SK-N-SH (cell line): Measurements from ENCODE around the gene CEBPA. TPM values are rescaled to one million over a fixed set of nuclear protein-coding genes. Genes with fewer than 3 reads are reported as not detected.

ENCODE experiments used
- CTCF ChIA-PET: fragments of 300-600, 350-600 bp; formaldehyde crosslinking; extraction: SDS; loops from one replicate; lab custom pipeline; 2021; lab: Yijun Ruan, JAX
- POLR2A ChIA-PET: fragments of 350-600 bp; sonication (Branson Sonifier 250); formaldehyde crosslinking; extraction: SDS; loops from one replicate; lab custom pipeline; 2020; ENCODE audit warnings: antibody characterized with exemption, inconsistent platforms; lab: Yijun Ruan, JAX
- DNase-seq: peaks from one replicate; pipeline ENCODE4 v3.0.0; 2012
- H2AFZ ChIP-seq: fragments of 200-600 bp; sonication (generic); 2 replicates; pipeline ENCODE4 v1.8.1; 2016; ENCODE audit warnings: antibody characterized with exemption, mild to moderate bottlenecking, low read depth
- H3F3A ChIP-seq: fragments of 200-600 bp; sonication (generic); replicated peaks from 2 replicates; pipeline ENCODE3; 2016; ENCODE audit warnings: antibody characterized with exemption, mild to moderate bottlenecking; ENCODE audit not compliant: insufficient read depth
- H3K27ac ChIP-seq, 2 experiments: fragments of 200-500 bp in 1 of 2; fragments of 200-600 bp in 1 of 2; sonication (Bioruptor generic) in 1 of 2; sonication (generic), shearing (Covaris generic) in 1 of 2; 2 replicates each; pipeline versions ENCODE4 v1.5.1 to v1.6.1; 2014 to 2016; ENCODE audit warnings: low read depth in 2 of 2, inconsistent platforms in 1 of 2, low read length in 1 of 2, mild to moderate bottlenecking in 1 of 2, mixed read lengths in 1 of 2
- H3K27me3 ChIP-seq: fragments of 200-600 bp; sonication (generic), shearing (Covaris generic); 2 replicates; pipeline ENCODE4 v1.6.1; 2016; ENCODE audit warnings: mixed run types; ENCODE audit not compliant: insufficient read depth
- H3K36me3 ChIP-seq, 2 experiments: fragments of 200-500 bp in 1 of 2; fragments of 200-600 bp in 1 of 2; sonication (Bioruptor generic) in 1 of 2; sonication (generic) in 1 of 2; replicated peaks in 1 of 2; 2 replicates each; pipeline versions ENCODE3 to v1.5.1; 2014 to 2016; ENCODE audit warnings: low read length in 1 of 2, mild to moderate bottlenecking in 1 of 2; ENCODE audit not compliant: insufficient read depth in 2 of 2, control insufficient read depth in 1 of 2
- H3K4me1 ChIP-seq, 2 experiments: fragments of 200-500 bp in 1 of 2; fragments of 200-600 bp in 1 of 2; sonication (Bioruptor generic) in 1 of 2; sonication (generic), shearing (Covaris generic) in 1 of 2; 2 replicates each; pipeline versions ENCODE4 v1.5.1 to v1.6.1; 2014 to 2016; ENCODE audit warnings: low read depth in 1 of 2, low read length in 1 of 2, mixed run types in 1 of 2; ENCODE audit not compliant: insufficient read depth in 2 of 2, control insufficient read depth in 1 of 2
- H3K4me2 ChIP-seq: fragments of 200-600 bp; sonication (generic), shearing (Covaris generic); 2 replicates; pipeline ENCODE4 v1.6.1; 2017; ENCODE audit warnings: mixed run types
- H3K4me3 ChIP-seq, 2 experiments: fragments of 200-500 bp in 1 of 2; fragments of 200-600 bp in 1 of 2; sonication (Bioruptor generic) in 1 of 2; sonication (generic), shearing (Covaris generic) in 1 of 2; 2 replicates each; pipeline versions ENCODE4 v1.5.1 to v1.8.1; 2014 to 2016; ENCODE audit warnings: low read depth in 2 of 2, inconsistent platforms in 1 of 2, low read length in 1 of 2, mild to moderate bottlenecking in 1 of 2, mixed read lengths in 1 of 2, moderate library complexity in 1 of 2
- H3K79me2 ChIP-seq: fragments of 200-600 bp; sonication (generic); 2 replicates; pipeline ENCODE4 v1.8.1; 2017; ENCODE audit warnings: mild to moderate bottlenecking; ENCODE audit not compliant: insufficient read depth
- H3K9ac ChIP-seq: fragments of 200-600 bp; sonication (generic); 2 replicates; pipeline ENCODE4 v1.6.1; 2017; ENCODE audit warnings: mixed run types
- H3K9me2 ChIP-seq: fragments of 200-600 bp; sonication (generic); 2 replicates; pipeline ENCODE4 v1.6.1; 2017; ENCODE audit warnings: mixed run types
- H3K9me3 ChIP-seq: fragments of 200-600 bp; sonication (generic); 2 replicates; pipeline ENCODE4 v1.6.1; 2017; ENCODE audit warnings: mixed run types, mild to moderate bottlenecking, moderate library complexity
- H4K20me1 ChIP-seq: fragments of 200-600 bp; sonication (generic); 2 replicates; pipeline ENCODE4 v1.6.1; 2017; ENCODE audit warnings: mild to moderate bottlenecking, mixed run types; ENCODE audit not compliant: insufficient read depth
- FOSL2 ChIP-seq: IDR thresholded peaks from 2 replicates; pipeline ENCODE4 v1.4.0; 2012; ENCODE audit warnings: low read depth, mild to moderate bottlenecking, moderate library complexity, borderline replicate concordance
- GABPA ChIP-seq: IDR thresholded peaks from 2 replicates; pipeline ENCODE4 v1.4.0; 2012; ENCODE audit warnings: low read depth, mild to moderate bottlenecking
- JUND ChIP-seq: IDR thresholded peaks from 2 replicates; pipeline ENCODE4 v1.4.0; 2012
- POLR2AphosphoS5 ChIP-seq: IDR thresholded peaks from 2 replicates; pipeline ENCODE4 v1.6.1; 2012; ENCODE audit warnings: low read depth, low read length
- RCOR1 ChIP-seq: fragments of 150-350 bp; IDR thresholded peaks from 2 replicates; pipeline ENCODE4 v1.6.1; 2017; ENCODE audit warnings: antibody characterized with exemption, low read length
- REST ChIP-seq: IDR thresholded peaks from 2 replicates; pipeline ENCODE4 v1.6.1; 2012; ENCODE audit warnings: mild to moderate bottlenecking, low read depth, low read length, moderate library complexity
- RFX5 ChIP-seq: IDR thresholded peaks from 2 replicates; pipeline ENCODE4 v1.6.1; 2012; ENCODE audit warnings: mild to moderate bottlenecking, improper control_type of control experiment, low read length
- SMC3 ChIP-seq: IDR thresholded peaks from 2 replicates; pipeline ENCODE4 v1.6.1; 2012; ENCODE audit warnings: low read depth, low read length, improper control_type of control experiment
- TAF1 ChIP-seq: IDR thresholded peaks from 2 replicates; pipeline ENCODE4 v1.6.1; 2012; ENCODE audit warnings: low read depth, mild to moderate bottlenecking, low read length, moderate library complexity, borderline replicate concordance
- TCF12 ChIP-seq: IDR thresholded peaks from 2 replicates; pipeline ENCODE4 v1.4.0; 2012
- TEAD4 ChIP-seq: IDR thresholded peaks from 2 replicates; pipeline ENCODE4 v1.4.0; 2012; ENCODE audit warnings: mild to moderate bottlenecking, borderline replicate concordance; ENCODE audit not compliant: insufficient read depth
- WGBS: methylation state at CpG from one replicate; pipeline ENCODE4 v1.1.6; 2017; ENCODE audit warnings: low lambda C conversion rate; 5-methylcytosine and 5-hydroxymethylcytosine counted together
- polyA plus RNA-seq, 3 experiments: library from polyadenylated mRNA; depleted of rRNA; stranded (reverse); fragments of >200 nt; gene quantifications; 2 replicates each; pipeline ENCODE4 v1.2.3, GENCODE V29; 2012
- TF ChIP-seq, protein P1 (sequence below): fragments of 150-350 bp; IDR thresholded peaks from 2 replicates; pipeline ENCODE4 v1.6.1; 2016; ENCODE audit warnings: mild to moderate bottlenecking, low read depth, low read length

The CEBPA gene
- polyA plus RNA-seq, 1 of the 3 experiments (the other 2 are of a cell fraction): 0.15 TPM

DNA sequence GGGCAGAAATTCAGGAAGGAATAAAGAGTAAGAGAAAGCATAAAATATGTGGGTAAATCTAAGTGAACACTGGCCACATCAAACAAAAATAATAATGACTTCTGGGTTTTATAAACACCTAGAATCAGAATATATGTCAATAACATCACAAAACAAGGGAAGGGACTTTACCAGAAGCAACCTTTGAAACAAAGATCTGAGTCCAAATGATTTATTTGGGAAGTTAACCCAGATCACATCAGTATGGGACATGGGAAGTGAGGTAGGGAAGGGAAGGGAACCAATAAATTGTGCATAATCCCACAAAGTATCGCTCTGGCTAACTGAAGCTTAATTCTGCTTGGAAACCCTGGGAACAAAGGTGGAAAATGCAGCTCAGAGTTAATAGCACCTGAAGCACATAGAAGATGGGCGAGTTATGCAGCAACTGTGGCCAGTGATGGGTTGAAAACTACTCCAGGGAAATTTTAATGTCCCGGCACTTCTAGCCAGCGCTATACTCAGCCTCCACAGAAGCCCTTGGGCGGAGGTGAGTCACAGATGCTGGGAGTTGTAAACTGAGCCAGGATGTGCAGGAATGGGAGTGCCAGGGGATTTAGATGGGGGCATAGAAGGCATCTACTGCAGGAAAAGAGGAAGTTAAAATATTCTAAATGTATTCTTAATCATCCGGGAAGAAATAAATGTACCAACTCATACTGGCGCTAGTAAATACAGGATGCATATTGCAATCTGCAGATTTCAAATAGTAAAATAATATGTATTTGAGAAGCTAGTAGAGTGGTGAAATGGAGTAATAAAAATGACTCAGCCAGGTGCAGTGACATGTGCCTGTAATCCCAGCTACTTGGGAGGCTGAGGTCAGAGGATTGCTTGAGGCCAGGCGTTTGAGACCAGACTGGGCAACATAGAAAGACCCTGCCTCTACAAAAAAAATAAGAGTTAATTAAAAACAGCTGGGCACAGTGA is 37.0 kb upstream of the CEBPA start:
- no peak for TF ChIP-seq FOSL2
- Histone ChIP-seq H4K20me1 (no peaks in the 10 kb centered on the region), H3F3A (no peaks in the 10 kb centered on the region), H2AFZ (no peak overlapping the region), H3K79me2 (no peaks in the 10 kb centered on the region), H3K27ac (no peak overlapping the region), H3K27me3 (no peaks in the 10 kb centered on the region; the same call in 1 of the 2 replicates), H3K4me3 (no peak overlapping the region), H3K9me3 (no peaks in the 10 kb centered on the region), H3K36me3 (no peaks in the 10 kb centered on the region), H3K4me1 (no peaks in the 10 kb centered on the region), H3K9ac (no peak overlapping the region), H3K9me2 (no peaks in the 10 kb centered on the region), H3K4me2 (no peak overlapping the region)
- WGBS: 45% methylated on average over 8 of the region's 8 CpGs
- CTCF ChIA-PET: no interaction called here
- POLR2A ChIA-PET: no interaction called here
- DNase-seq: no peak

- POLR2A ChIA-PET: no interaction called here
- CTCF ChIA-PET: interaction anchor here (1.5 to 1.6 kb wide), 2 partner anchors 33 to 72 kb away, joined by 3 to 4 read pairs; partner anchors contain the start of gene CEBPA
- Histone ChIP-seq H3K27me3 (no peaks in the 10 kb centered on the region), H3K4me2 (no peak overlapping the region), H3K27ac (no peak overlapping the region), H4K20me1 (no peaks in the 10 kb centered on the region), H3K36me3 (no peaks in the 10 kb centered on the region), H3F3A (no peaks in the 10 kb centered on the region), H3K79me2 (no peaks in the 10 kb centered on the region), H3K9ac (no peak overlapping the region), H3K4me1 (no peaks in the 10 kb centered on the region), H2AFZ (no peak overlapping the region), H3K9me3 (no peaks in the 10 kb centered on the region), H3K4me3 (no peak overlapping the region), H3K9me2 (no peaks in the 10 kb centered on the region)
- DNase-seq: no peak
- WGBS: 40% methylated on average over 5 of the region's 5 CpGs
- TF ChIP-seq GABPA: no peak
- TF ChIP-seq RCOR1: no peak
- no peak for TF ChIP-seq REST
- TF ChIP-seq TCF12: no peak
- TF ChIP-seq POLR2AphosphoS5: no peak
- no peak for TF ChIP-seq FOSL2
- TF ChIP-seq SMC3: no peak
- TF ChIP-seq TEAD4: no peak
- no peak for TF ChIP-seq RFX5
- TF ChIP-seq JUND: no peak
- TF ChIP-seq TAF1: no peak
- TF ChIP-seq, protein P1, sequence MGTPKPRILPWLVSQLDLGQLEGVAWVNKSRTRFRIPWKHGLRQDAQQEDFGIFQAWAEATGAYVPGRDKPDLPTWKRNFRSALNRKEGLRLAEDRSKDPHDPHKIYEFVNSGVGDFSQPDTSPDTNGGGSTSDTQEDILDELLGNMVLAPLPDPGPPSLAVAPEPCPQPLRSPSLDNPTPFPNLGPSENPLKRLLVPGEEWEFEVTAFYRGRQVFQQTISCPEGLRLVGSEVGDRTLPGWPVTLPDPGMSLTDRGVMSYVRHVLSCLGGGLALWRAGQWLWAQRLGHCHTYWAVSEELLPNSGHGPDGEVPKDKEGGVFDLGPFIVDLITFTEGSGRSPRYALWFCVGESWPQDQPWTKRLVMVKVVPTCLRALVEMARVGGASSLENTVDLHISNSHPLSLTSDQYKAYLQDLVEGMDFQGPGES: no peak
Observed at GRCh38 chr19:33335446-33335845, 33.1 kb upstream of the CEBPA start.
